OCI-LY1 (cell line): ENCODE data around the gene PRSS56.

Experiments
- EZH2 ChIP-seq: fragments of 200-600 bp; sonication (generic), shearing (Covaris generic); IDR thresholded peaks from 2 replicates; pipeline ENCODE4 v1.8.0; 2017; ENCODE audit warnings: borderline replicate concordance, mixed run types, mild to moderate bottlenecking, antibody characterized with exemption, low read length, moderate library complexity, mixed read lengths
- TF ChIP-seq, protein P1 (sequence below): fragments of 200-600 bp; sonication (generic), shearing (Covaris generic); IDR thresholded peaks from 2 replicates; pipeline ENCODE4 v1.5.1; 2017; ENCODE audit warnings: mild to moderate bottlenecking, antibody characterized with exemption, low read length, moderate library complexity, mixed read lengths

DNA sequence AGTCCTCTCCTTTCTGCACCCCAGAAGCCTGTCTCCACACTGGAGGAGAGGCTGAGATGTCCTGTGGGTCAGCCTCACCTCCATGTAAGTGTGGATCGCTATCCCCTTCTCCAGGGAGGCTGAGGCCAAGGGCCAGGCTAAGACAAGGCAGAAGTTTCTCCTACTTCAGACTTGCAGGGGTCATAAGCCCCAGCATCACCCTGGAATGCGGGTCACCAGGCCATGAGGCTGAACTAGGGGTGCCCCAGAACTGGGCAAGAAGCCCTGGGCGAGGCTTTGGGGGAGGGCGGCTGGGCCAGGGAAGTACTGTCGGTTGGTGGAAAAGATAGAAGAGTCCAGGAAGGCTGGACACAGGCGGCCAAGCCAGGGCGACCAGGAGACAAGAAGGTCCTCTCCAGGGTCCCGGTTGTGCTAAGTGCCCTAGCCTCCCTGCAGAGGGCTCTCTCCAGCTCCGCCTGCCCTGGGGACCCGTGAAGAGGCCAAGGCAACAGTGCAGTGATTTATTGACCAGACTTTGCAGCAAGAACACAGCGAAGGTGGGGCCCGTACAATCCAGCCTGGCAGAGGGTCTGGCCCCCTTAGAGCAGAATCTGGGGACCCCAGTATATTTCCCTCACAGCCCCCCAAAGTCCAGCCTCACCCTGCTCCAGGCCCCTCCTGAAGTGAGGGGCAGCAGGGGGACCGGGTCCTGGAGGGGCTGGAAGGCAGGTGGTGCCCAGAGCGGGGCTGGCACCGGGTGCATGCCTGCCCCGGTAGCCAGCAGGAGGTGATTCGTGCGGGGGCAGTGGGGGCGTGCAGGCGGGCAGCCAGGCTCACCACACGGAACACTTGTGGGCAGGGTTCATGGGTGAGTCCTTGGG, 40.6 kb upstream of the PRSS56 start:
- TF ChIP-seq, protein P1, sequence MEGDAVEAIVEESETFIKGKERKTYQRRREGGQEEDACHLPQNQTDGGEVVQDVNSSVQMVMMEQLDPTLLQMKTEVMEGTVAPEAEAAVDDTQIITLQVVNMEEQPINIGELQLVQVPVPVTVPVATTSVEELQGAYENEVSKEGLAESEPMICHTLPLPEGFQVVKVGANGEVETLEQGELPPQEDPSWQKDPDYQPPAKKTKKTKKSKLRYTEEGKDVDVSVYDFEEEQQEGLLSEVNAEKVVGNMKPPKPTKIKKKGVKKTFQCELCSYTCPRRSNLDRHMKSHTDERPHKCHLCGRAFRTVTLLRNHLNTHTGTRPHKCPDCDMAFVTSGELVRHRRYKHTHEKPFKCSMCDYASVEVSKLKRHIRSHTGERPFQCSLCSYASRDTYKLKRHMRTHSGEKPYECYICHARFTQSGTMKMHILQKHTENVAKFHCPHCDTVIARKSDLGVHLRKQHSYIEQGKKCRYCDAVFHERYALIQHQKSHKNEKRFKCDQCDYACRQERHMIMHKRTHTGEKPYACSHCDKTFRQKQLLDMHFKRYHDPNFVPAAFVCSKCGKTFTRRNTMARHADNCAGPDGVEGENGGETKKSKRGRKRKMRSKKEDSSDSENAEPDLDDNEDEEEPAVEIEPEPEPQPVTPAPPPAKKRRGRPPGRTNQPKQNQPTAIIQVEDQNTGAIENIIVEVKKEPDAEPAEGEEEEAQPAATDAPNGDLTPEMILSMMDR, result no peak
- TF ChIP-seq EZH2, result no peak
